NB4 (cell line): ENCODE measurements around the gene ACOT9.

Experiments
- DNase-seq: peaks from one replicate; pipeline ENCODE4 v3.0.0; 2010; ENCODE audit warnings: low read depth
- H3K4me3 ChIP-seq: one replicate; pipeline ENCODE4 v1.5.1; 2011; ENCODE audit warnings: mild to moderate bottlenecking, low read depth, low read length, moderate library complexity
- CTCF ChIP-seq: IDR thresholded peaks from one replicate; pipeline ENCODE4 v1.5.1; 2012; ENCODE audit warnings: low read depth, low read length
- MAX ChIP-seq: IDR thresholded peaks from 2 replicates; pipeline ENCODE4 v1.6.1; 2011; ENCODE audit warnings: low read depth, low read length
- MYC ChIP-seq: IDR thresholded peaks from 2 replicates; pipeline ENCODE4 v1.6.1; 2011; ENCODE audit warnings: low read depth, low read length

Gene ACOT9

GRCh38 chrX:23656091-23656490 is 87.0 kb downstream of the ACOT9 start:
- TF ChIP-seq MYC (no peak), CTCF (no peak), MAX (no peak)
- H3K4me3 ChIP-seq: no peak overlapping the region
- no peak for DNase-seq
